HG03196 (cell line): Measurements from ENCODE around the gene SRGAP1.

ENCODE experiments used
- ATAC-seq: cut with Tn5 transposase; IDR thresholded peaks from one replicate; pipeline ENCODE4 v1.9.1; 2021; ENCODE audit not compliant: unreplicated experiment

Gene SRGAP1

GRCh38 chr12:64080319-64081007, 236.0 kb downstream of the SRGAP1 start:
- ATAC-seq: no peak

- no peak for ATAC-seq
Observed at GRCh38 chr12:64081008-64081404, 236.5 kb downstream of the SRGAP1 start.

GRCh38 chr12:64082116-64082515, 237.6 kb downstream of the SRGAP1 start:
- no peak for ATAC-seq

- no peak for ATAC-seq
Observed at GRCh38 chr12:64082866-64083268, 238.4 kb downstream of the SRGAP1 start.

GRCh38 chr12:64083285-64084210, 239.0 kb downstream of the SRGAP1 start:
- ATAC-seq: no peak

GRCh38 chr12:64085154-64085553, 240.7 kb downstream of the SRGAP1 start:
- no peak for ATAC-seq

- no peak for ATAC-seq
Observed at GRCh38 chr12:64085996-64086395, 241.5 kb downstream of the SRGAP1 start.

- ATAC-seq: no peak
Observed at GRCh38 chr12:64086946-64087345, 242.4 kb downstream of the SRGAP1 start.

GRCh38 chr12:64087761-64088160, 243.3 kb downstream of the SRGAP1 start:
- no peak for ATAC-seq

- no peak for ATAC-seq
Observed at GRCh38 chr12:64088431-64089349, 244.2 kb downstream of the SRGAP1 start.

GRCh38 chr12:64090047-64090446, 245.5 kb downstream of the SRGAP1 start:
- no peak for ATAC-seq

- no peak for ATAC-seq
Observed at GRCh38 chr12:64091186-64091585, 246.7 kb downstream of the SRGAP1 start.

- ATAC-seq: no peak
Observed at GRCh38 chr12:64092507-64093196, 248.2 kb downstream of the SRGAP1 start.

GRCh38 chr12:64093689-64094088, 249.2 kb downstream of the SRGAP1 start:
- ATAC-seq: no peak

- no peak for ATAC-seq
Observed at GRCh38 chr12:64097366-64098105, 253.0 kb downstream of the SRGAP1 start.

GRCh38 chr12:64098709-64099354, 254.3 kb downstream of the SRGAP1 start:
- ATAC-seq: no peak

GRCh38 chr12:64099397-64099796, 254.9 kb downstream of the SRGAP1 start:
- no peak for ATAC-seq

- no peak for ATAC-seq
Observed at GRCh38 chr12:64102339-64102738, 257.8 kb downstream of the SRGAP1 start.
